ENCODE measurements around the gene TRHDE. TPM values are rescaled to one million over a fixed set of nuclear protein-coding genes. Genes with fewer than 3 reads are reported as not detected.
A peak's percentile ranks its signal among the peaks of the same experiment; 100 is the strongest.

TRHDE gene
- total and polyA plus RNA-seq, 9 of the 15 experiments (the other 6 are each of a cell fraction or from before 2014, with no cell fraction given), result 0.03 to 0.29 (median 0.09) TPM

GRCh38 chr12:72540811-72541210 lies 268.6 kb downstream of the TRHDE start:
- Histone ChIP-seq H3K4me3 (no peak overlapping the region), H3K79me2 (ENCODE audit: control insufficient read depth, insufficient read depth, low read length) (no peaks in the 10 kb centered on the region), H3K27me3 (ENCODE audit: control insufficient read depth in 2 of 2, insufficient read depth in 2 of 2, low read length in 2 of 2) (no peaks in the 10 kb centered on the region), H3K9ac (ENCODE audit: insufficient read depth in 1 of 2, low read depth in 2 of 2, low read length in 2 of 2) (no peak overlapping the region), H3K4me2 (ENCODE audit: insufficient read depth, low read length) (no peak overlapping the region), H3K27ac (ENCODE audit: extremely low read depth, low read depth, low read length) (no peak overlapping the region), H3K9me1 (ENCODE audit: control insufficient read depth, insufficient read depth, low read length) (no peaks in the 10 kb centered on the region), H4K20me1 (replicated peaks; ENCODE audit: control insufficient read depth, insufficient read depth, low read length) (no peaks in the 10 kb centered on the region), H3K4me1 (replicated peaks in 1 of 2; ENCODE audit: control insufficient read depth in 2 of 2, insufficient read depth in 2 of 2, low read length in 2 of 2) (no peaks in the 10 kb centered on the region), H2AFZ (ENCODE audit: low read depth, low read length) (no peak overlapping the region), H3K9me3 (replicated peaks; ENCODE audit: control insufficient read depth, insufficient read depth, low read depth, low read length) (no peaks in the 10 kb centered on the region), H3K36me3 (ENCODE audit: control insufficient read depth, insufficient read depth, low read length) (no peaks in the 10 kb centered on the region)
- ChIA-PET CTCF (ENCODE audit: low intra/inter-chr PET ratio) (no interaction called here), POLR2A (no interaction called here)
- WGBS (ENCODE audit: insufficient coverage, low coverage, missing lambda C conversion rate), result 0% methylated on average over 1 of the region's 1 CpG
- intact Hi-C loops (cut with micrococcal nuclease), result no loop called here
- no TSS peak for BruUV-seq (replicated peaks)
- FAIRE-seq (no peak), ATAC-seq (no peak), DNase-seq (ENCODE audit: extremely low read depth in 1 of 4, low spot score in 3 of 4) (no peak)
- no peak for TF ChIP-seq FOS (IDR thresholded peaks at IDR 0.05; ENCODE audit: extremely low read depth, insufficient read length)
- no peak for TF ChIP-seq ZC3H4 (CRISPR knock-in tag; IDR thresholded peaks at IDR 0.05; ENCODE audit: borderline replicate concordance)
- in situ Hi-C loops (cut with MboI), result no loop called here

GRCh38 chr12:72543777-72544467 lies 271.8 kb downstream of the TRHDE start:
- no peak overlapping the region for H2AFZ ChIP-seq (ENCODE audit: low read depth, low read length)
- ATAC-seq (no peak), FAIRE-seq (no peak), DNase-seq (ENCODE audit: extremely low read depth in 1 of 4, low spot score in 3 of 4) (no peak)
- no peaks in the 10 kb centered on the region for H3K79me2 ChIP-seq (ENCODE audit: control insufficient read depth, insufficient read depth, low read length)
- H3K9me3 ChIP-seq (replicated peaks; ENCODE audit: control insufficient read depth, insufficient read depth, low read depth, low read length), result no peaks in the 10 kb centered on the region
- H4K20me1 ChIP-seq (replicated peaks; ENCODE audit: control insufficient read depth, insufficient read depth, low read length), result no peaks in the 10 kb centered on the region
- H3K4me3 ChIP-seq, result no peak overlapping the region
- no peaks in the 10 kb centered on the region for H3K4me1 ChIP-seq (replicated peaks in 1 of 2; ENCODE audit: control insufficient read depth in 2 of 2, insufficient read depth in 2 of 2, low read length in 2 of 2)
- no peaks in the 10 kb centered on the region for H3K27me3 ChIP-seq (ENCODE audit: control insufficient read depth in 2 of 2, insufficient read depth in 2 of 2, low read length in 2 of 2)
- no TSS peak for BruUV-seq (replicated peaks)
- no peaks in the 10 kb centered on the region for H3K36me3 ChIP-seq (ENCODE audit: control insufficient read depth, insufficient read depth, low read length)
- POLR2A ChIA-PET, result no interaction called here
- no peak overlapping the region for H3K4me2 ChIP-seq (ENCODE audit: insufficient read depth, low read length)
- intact Hi-C loops (cut with micrococcal nuclease) (no loop called here), in situ Hi-C loops (cut with MboI) (no loop called here)
- WGBS (ENCODE audit: insufficient coverage, low coverage, missing lambda C conversion rate), result 5% methylated on average over 2 of the region's 2 CpGs
- H3K27ac ChIP-seq (ENCODE audit: extremely low read depth, low read depth, low read length), result no peak overlapping the region
- no peak overlapping the region for H3K9ac ChIP-seq (ENCODE audit: insufficient read depth in 1 of 2, low read depth in 2 of 2, low read length in 2 of 2)
- CTCF ChIA-PET (ENCODE audit: low intra/inter-chr PET ratio), result no interaction called here
- no peaks in the 10 kb centered on the region for H3K9me1 ChIP-seq (ENCODE audit: control insufficient read depth, insufficient read depth, low read length)
- TF ChIP-seq PBX2 (CRISPR knock-in tag; IDR thresholded peaks at IDR 0.05; ENCODE audit: low read depth) (no peak), PBX2 (tag; conservative IDR thresholded peaks at IDR 0.05; ENCODE audit: low read depth) (peak; percentile 40; the same call in 1 of the 2 replicates), THRA (IDR thresholded peaks at IDR 0.05) (no peak), ARID4B (CRISPR knock-in tag; IDR thresholded peaks at IDR 0.05) (no peak)
